C4-2B (cell line): ENCODE results near the gene TNS3.

Source experiments
- ZFX ChIP-seq: fragments of 450-650 bp; IDR thresholded peaks from 2 replicates; pipeline ENCODE4 v1.6.1; 2017
- TF ChIP-seq, protein P1 (sequence below): fragments of 450-650 bp; conservative IDR thresholded peaks from 2 replicates; pipeline ENCODE4 v1.5.1; 2017; ENCODE audit warnings: mild to moderate bottlenecking

DNA sequence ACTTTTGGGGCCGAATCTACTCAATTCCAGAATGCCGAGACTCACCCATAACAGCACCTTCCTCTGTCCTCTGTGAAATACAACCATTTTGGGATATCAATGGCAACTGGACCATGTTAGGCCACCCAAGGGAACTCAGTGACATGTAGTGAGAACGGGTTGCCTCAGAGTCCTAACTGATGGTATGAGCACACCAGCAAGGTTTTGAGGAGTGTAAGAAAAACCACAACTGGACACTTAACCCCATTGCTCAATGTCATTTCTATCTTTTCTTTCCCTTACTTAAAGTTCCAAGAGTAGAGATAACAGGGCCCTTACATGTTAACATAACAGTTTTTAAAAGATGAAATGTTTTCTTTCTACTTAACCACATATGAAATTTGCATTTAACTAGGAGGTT lies 67.1 kb downstream of the TNS3 start:
- TF ChIP-seq, protein P1, sequence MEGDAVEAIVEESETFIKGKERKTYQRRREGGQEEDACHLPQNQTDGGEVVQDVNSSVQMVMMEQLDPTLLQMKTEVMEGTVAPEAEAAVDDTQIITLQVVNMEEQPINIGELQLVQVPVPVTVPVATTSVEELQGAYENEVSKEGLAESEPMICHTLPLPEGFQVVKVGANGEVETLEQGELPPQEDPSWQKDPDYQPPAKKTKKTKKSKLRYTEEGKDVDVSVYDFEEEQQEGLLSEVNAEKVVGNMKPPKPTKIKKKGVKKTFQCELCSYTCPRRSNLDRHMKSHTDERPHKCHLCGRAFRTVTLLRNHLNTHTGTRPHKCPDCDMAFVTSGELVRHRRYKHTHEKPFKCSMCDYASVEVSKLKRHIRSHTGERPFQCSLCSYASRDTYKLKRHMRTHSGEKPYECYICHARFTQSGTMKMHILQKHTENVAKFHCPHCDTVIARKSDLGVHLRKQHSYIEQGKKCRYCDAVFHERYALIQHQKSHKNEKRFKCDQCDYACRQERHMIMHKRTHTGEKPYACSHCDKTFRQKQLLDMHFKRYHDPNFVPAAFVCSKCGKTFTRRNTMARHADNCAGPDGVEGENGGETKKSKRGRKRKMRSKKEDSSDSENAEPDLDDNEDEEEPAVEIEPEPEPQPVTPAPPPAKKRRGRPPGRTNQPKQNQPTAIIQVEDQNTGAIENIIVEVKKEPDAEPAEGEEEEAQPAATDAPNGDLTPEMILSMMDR = no peak
- TF ChIP-seq ZFX = no peak
